HG02840 (cell line): ENCODE measurements around the gene SIAE.
A peak's percentile ranks its signal among the peaks of the same experiment; 100 is the strongest.

Experiments used
- ATAC-seq: cut with Tn5 transposase; IDR thresholded peaks from one replicate; pipeline ENCODE4 v1.9.1; 2021; ENCODE audit warnings: mild to moderate bottlenecking, moderate library complexity, moderate number of reproducible peaks; ENCODE audit not compliant: unreplicated experiment, low FRiP score

The SIAE gene

GRCh38 chr11:124673333-124674167 is at the start of gene SIAE, which contains the start of gene SPA17:
TSS of gene SIAE (minus strand) at chr11:124673739. CDS start at chr11:124673708, 31 bp downstream.
TSS of gene SPA17 (plus strand) at chr11:124673904. CDS start at chr11:124675265, 1,361 bp downstream.
- peak; percentile 92 for ATAC-seq

- ATAC-seq, result no peak
Observed at GRCh38 chr11:124722176-124722575, 48.6 kb upstream of the SIAE start.

- no peak for ATAC-seq
Observed at GRCh38 chr11:124719534-124719933, 46.0 kb upstream of the SIAE start.

- no peak for ATAC-seq
Observed at GRCh38 chr11:124718801-124719200, 45.3 kb upstream of the SIAE start.

- ATAC-seq, result no peak
Observed at GRCh38 chr11:124717786-124718651, 44.5 kb upstream of the SIAE start.

GRCh38 chr11:124717421-124717785 is 43.9 kb upstream of the SIAE start:
- ATAC-seq, result no peak

- ATAC-seq, result no peak
Observed at GRCh38 chr11:124716591-124716990, 43.1 kb upstream of the SIAE start.

GRCh38 chr11:124712392-124712791 is 38.9 kb upstream of the SIAE start:
- no peak for ATAC-seq

- ATAC-seq, result no peak
Observed at GRCh38 chr11:124707829-124708228, 34.3 kb upstream of the SIAE start.

GRCh38 chr11:124700028-124700427 is 26.5 kb upstream of the SIAE start:
- ATAC-seq, result no peak

GRCh38 chr11:124699547-124699946 is 26.0 kb upstream of the SIAE start:
- no peak for ATAC-seq

GRCh38 chr11:124693142-124693541 is 19.6 kb upstream of the SIAE start:
- ATAC-seq, result no peak

GRCh38 chr11:124682443-124682842 is 8.9 kb upstream of the SIAE start:
- no peak for ATAC-seq

- ATAC-seq, result no peak
Observed at GRCh38 chr11:124681421-124681820, 7.9 kb upstream of the SIAE start.

GRCh38 chr11:124678416-124678815 is 4.9 kb upstream of the SIAE start:
- no peak for ATAC-seq

GRCh38 chr11:124676386-124676785 is 2.8 kb upstream of the SIAE start:
- no peak for ATAC-seq

GRCh38 chr11:124674571-124674970 is 1.0 kb upstream of the SIAE start:
- ATAC-seq, result no peak

- ATAC-seq, result no peak
Observed at GRCh38 chr11:124674168-124674517, 604 bp upstream of the SIAE start.

GRCh38 chr11:124672536-124673215 is 863 bp downstream of the SIAE start:
- ATAC-seq, result no peak

- ATAC-seq, result no peak
Observed at GRCh38 chr11:124670732-124671131, 2.8 kb downstream of the SIAE start.

GRCh38 chr11:124669193-124669592 is 4.3 kb downstream of the SIAE start:
- no peak for ATAC-seq
